SU-DHL-6 (cell line): ENCODE results near the gene RGS6.

Experiments
- H2AFZ ChIP-seq: fragments of 200-600 bp; sonication (generic); 2 replicates; pipeline ENCODE4 v1.6.1; 2014; ENCODE audit warnings: low read depth, mild to moderate bottlenecking, moderate library complexity, mixed read lengths, antibody characterized with exemption, low read length; ENCODE audit not compliant: severe bottlenecking
- H3F3A ChIP-seq: fragments of 200-600 bp; shearing (Covaris generic); 2 replicates; pipeline ENCODE4 v1.6.0; 2016; ENCODE audit warnings: antibody characterized with exemption, mild to moderate bottlenecking; ENCODE audit not compliant: insufficient read depth
- H3K27ac ChIP-seq: fragments of 200-600 bp; sonication (generic); 2 replicates; pipeline ENCODE4 v1.5.1; 2016; ENCODE audit warnings: low read depth, mild to moderate bottlenecking, low read length, moderate library complexity, mixed read lengths
- H3K27me3 ChIP-seq: fragments of 200-600 bp; sonication (generic), shearing (Covaris generic); 2 replicates; pipeline ENCODE4 v1.6.0; 2014; ENCODE audit warnings: mild to moderate bottlenecking, low read length
- H3K36me3 ChIP-seq: fragments of 200-600 bp; sonication (generic); 2 replicates; pipeline ENCODE4 v1.6.1; 2014; ENCODE audit warnings: mild to moderate bottlenecking, low read length, mixed read lengths
- H3K4me2 ChIP-seq: fragments of 300-600, 200-600 bp; shearing (Covaris generic), sonication (generic); 2 replicates; pipeline ENCODE4 v1.6.0; 2014; ENCODE audit warnings: low read length, low read depth, mild to moderate bottlenecking; ENCODE audit not compliant: poor library complexity, severe bottlenecking
- H3K4me3 ChIP-seq: fragments of 200-600 bp; sonication (generic); 2 replicates; pipeline ENCODE4 v1.5.1; 2014; ENCODE audit warnings: antibody characterized with exemption, low read length, mild to moderate bottlenecking, mixed read lengths; ENCODE audit not compliant: insufficient read depth, poor library complexity, severe bottlenecking
- H3K79me2 ChIP-seq: fragments of 200-600 bp; sonication (generic); 2 replicates; pipeline ENCODE4 v1.6.1; 2014; ENCODE audit warnings: mild to moderate bottlenecking, low read length, moderate library complexity; ENCODE audit not compliant: insufficient read depth
- H3K9ac ChIP-seq: fragments of 200-600 bp; sonication (generic); 2 replicates; pipeline ENCODE4 v1.7.0; 2014; ENCODE audit warnings: mild to moderate bottlenecking, low read length
- H3K9me2 ChIP-seq: fragments of 200-600 bp; sonication (generic); replicated peaks from 2 replicates; pipeline ENCODE4 v1.6.1; 2014; ENCODE audit warnings: low read length; ENCODE audit not compliant: insufficient read depth
- H3K9me3 ChIP-seq: fragments of 200-600 bp; sonication (generic); 2 replicates; pipeline ENCODE4 v1.6.1; 2014; ENCODE audit warnings: low read length, mixed read lengths; ENCODE audit not compliant: insufficient read depth
- H4K20me1 ChIP-seq: fragments of 200-600 bp; sonication (generic); 2 replicates; pipeline ENCODE4 v1.6.1; 2014; ENCODE audit warnings: low read depth, mild to moderate bottlenecking, antibody characterized with exemption, low read length, moderate library complexity, mixed read lengths
- EZH2phosphoT487 ChIP-seq: fragments of 200-600 bp; sonication (generic), shearing (Covaris generic); conservative IDR thresholded peaks from 2 replicates; pipeline ENCODE4 v1.6.1; 2018; ENCODE audit warnings: mild to moderate bottlenecking, antibody characterized with exemption, low read length, moderate library complexity, mixed read lengths
- TF ChIP-seq, protein P1 (sequence below): fragments of 200-600 bp; sonication (generic); IDR thresholded peaks from one replicate; pipeline ENCODE4 v1.5.1; 2017; ENCODE audit warnings: antibody characterized with exemption, mild to moderate bottlenecking, low read length, moderate library complexity; ENCODE audit not compliant: insufficient read depth, poor library complexity, severe bottlenecking

Gene RGS6

DNA sequence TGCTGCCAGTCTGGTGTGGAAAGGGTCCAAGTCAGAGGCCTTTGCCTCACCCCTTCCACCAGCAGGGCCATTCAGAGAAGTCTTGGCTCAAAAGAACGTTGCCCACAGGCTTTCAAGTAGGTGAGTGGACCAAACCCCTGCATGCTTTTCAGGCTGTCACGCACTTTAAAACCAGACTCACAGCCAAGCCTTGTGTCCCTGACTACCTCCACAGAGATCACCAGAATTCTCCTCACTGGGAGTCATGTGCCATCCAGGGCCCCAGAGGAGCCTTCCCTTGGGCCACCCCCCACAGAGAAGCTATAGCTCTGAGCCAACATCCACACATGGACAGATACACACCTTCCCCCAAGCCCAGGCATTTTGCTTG lies 678.6 kb downstream of the RGS6 start:
- Histone ChIP-seq H3K9me2 (no peaks in the 10 kb centered on the region), H3K9me3 (no peaks in the 10 kb centered on the region), H3K27me3 (no peaks in the 10 kb centered on the region), H3K36me3 (no peaks in the 10 kb centered on the region), H3K9ac (no peak overlapping the region), H3K27ac (no peak overlapping the region), H3K4me2 (no peak overlapping the region), H3K79me2 (no peaks in the 10 kb centered on the region), H4K20me1 (no peaks in the 10 kb centered on the region), H3F3A (no peaks in the 10 kb centered on the region), H2AFZ (no peak overlapping the region), H3K4me3 (no peak overlapping the region)
- TF ChIP-seq EZH2phosphoT487 = no peak
- TF ChIP-seq, protein P1, sequence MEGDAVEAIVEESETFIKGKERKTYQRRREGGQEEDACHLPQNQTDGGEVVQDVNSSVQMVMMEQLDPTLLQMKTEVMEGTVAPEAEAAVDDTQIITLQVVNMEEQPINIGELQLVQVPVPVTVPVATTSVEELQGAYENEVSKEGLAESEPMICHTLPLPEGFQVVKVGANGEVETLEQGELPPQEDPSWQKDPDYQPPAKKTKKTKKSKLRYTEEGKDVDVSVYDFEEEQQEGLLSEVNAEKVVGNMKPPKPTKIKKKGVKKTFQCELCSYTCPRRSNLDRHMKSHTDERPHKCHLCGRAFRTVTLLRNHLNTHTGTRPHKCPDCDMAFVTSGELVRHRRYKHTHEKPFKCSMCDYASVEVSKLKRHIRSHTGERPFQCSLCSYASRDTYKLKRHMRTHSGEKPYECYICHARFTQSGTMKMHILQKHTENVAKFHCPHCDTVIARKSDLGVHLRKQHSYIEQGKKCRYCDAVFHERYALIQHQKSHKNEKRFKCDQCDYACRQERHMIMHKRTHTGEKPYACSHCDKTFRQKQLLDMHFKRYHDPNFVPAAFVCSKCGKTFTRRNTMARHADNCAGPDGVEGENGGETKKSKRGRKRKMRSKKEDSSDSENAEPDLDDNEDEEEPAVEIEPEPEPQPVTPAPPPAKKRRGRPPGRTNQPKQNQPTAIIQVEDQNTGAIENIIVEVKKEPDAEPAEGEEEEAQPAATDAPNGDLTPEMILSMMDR = no peak

DNA sequence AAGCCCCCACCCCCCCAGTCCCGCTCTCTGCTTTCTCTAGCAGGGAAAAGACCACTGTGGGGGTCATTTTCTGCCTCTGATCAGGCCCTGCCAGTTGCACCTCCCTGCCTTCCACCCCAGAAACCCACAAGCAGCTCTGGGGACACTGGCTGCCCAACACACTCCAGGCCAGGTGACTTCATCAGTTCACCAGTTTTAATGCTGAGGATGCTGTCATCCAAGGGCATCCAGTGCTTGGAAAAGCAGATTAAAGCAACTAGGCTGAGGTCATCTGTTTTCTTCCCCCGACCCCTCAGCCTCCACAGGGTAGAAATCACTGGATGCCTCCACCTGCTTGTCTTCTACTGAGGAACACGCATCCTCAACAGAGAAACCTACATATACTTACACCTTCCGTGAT lies 679.3 kb downstream of the RGS6 start:
- no peaks in the 10 kb centered on the region for H3K9me3 ChIP-seq
- H3K27me3 ChIP-seq = no peaks in the 10 kb centered on the region
- H3K4me3 ChIP-seq = no peak overlapping the region
- H2AFZ ChIP-seq = no peak overlapping the region
- no peak overlapping the region for H3K27ac ChIP-seq
- H4K20me1 ChIP-seq = no peaks in the 10 kb centered on the region
- H3K79me2 ChIP-seq = no peaks in the 10 kb centered on the region
- no peaks in the 10 kb centered on the region for H3K36me3 ChIP-seq
- no peak overlapping the region for H3K4me2 ChIP-seq
- no peaks in the 10 kb centered on the region for H3K9me2 ChIP-seq
- no peaks in the 10 kb centered on the region for H3F3A ChIP-seq
- no peak overlapping the region for H3K9ac ChIP-seq
- TF ChIP-seq, protein P1 = no peak
- no peak for TF ChIP-seq EZH2phosphoT487

DNA sequence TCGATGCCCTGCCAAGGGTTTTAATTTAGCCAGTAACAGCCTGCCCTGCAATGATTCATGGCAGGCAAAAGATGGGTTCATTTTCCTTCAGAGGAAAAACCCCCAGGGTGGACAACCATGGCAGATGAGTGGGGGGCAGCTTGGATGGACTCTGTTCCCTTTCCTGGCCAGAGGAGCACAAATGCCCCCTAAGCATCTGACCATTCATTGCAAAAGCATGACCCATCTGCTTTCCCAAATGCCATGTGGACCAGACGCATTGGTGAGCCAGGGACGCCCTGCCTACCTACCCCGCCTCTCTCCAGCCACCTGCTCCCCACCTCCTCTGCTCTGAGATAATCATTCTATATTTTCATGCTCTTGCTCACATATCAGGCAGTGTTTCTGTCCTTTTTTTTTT lies 679.8 kb downstream of the RGS6 start:
- Histone ChIP-seq H3K27me3 (no peaks in the 10 kb centered on the region), H3K36me3 (no peaks in the 10 kb centered on the region), H3K9me3 (no peaks in the 10 kb centered on the region), H3K9me2 (no peaks in the 10 kb centered on the region), H2AFZ (no peak overlapping the region), H3K4me2 (no peak overlapping the region), H3K9ac (no peak overlapping the region), H4K20me1 (no peaks in the 10 kb centered on the region), H3F3A (no peaks in the 10 kb centered on the region), H3K4me3 (no peak overlapping the region), H3K27ac (no peak overlapping the region), H3K79me2 (no peaks in the 10 kb centered on the region)
- no peak for TF ChIP-seq EZH2phosphoT487
- TF ChIP-seq, protein P1 = no peak
